Parathyroid adenoma (tissue), 2 donors: ENCODE measurements around the gene GPR42.
"Not testable (repeated sequence)": the region's sequence is repeated elsewhere in the genome, so short reads cannot be mapped to it uniquely, and the experiment has no call there.

Experiments used
- H2AFZ ChIP-seq: fragments of 300-600 bp; sonication (generic); one replicate; pipeline ENCODE4 v1.7.0; 2017; ENCODE audit warnings: antibody characterized with exemption, mild to moderate bottlenecking
- H3K27ac ChIP-seq: fragments of 300-600 bp; sonication (generic); one replicate; pipeline ENCODE4 v1.7.0; 2017
- H3K27me3 ChIP-seq: fragments of 300-600 bp; sonication (generic); one replicate; pipeline ENCODE4 v1.7.0; 2017; ENCODE audit warnings: low read length; ENCODE audit not compliant: control insufficient read depth, insufficient read depth
- H3K36me3 ChIP-seq: fragments of 300-600 bp; sonication (generic); one replicate; pipeline ENCODE4 v1.7.0; 2017; ENCODE audit warnings: low read length; ENCODE audit not compliant: control insufficient read depth, insufficient read depth
- H3K4me1 ChIP-seq: fragments of 300-600 bp; sonication (generic); one replicate; pipeline ENCODE4 v1.7.0; 2017; ENCODE audit warnings: control low read depth
- H3K4me2 ChIP-seq: fragments of 300-600 bp; sonication (generic); one replicate; pipeline ENCODE4 v1.7.0; 2017; ENCODE audit warnings: low read length
- H3K4me3 ChIP-seq: fragments of 300-600 bp; sonication (generic); one replicate; pipeline ENCODE4 v1.7.0; 2017; ENCODE audit warnings: low read depth, low read length
- H3K79me2 ChIP-seq: fragments of 300-600 bp; sonication (generic); one replicate; pipeline ENCODE4 v1.7.0; 2017; ENCODE audit warnings: control low read depth
- H3K9ac ChIP-seq: fragments of 300-600 bp; sonication (generic); one replicate; pipeline ENCODE4 v1.7.0; 2017; ENCODE audit warnings: mild to moderate bottlenecking
- H3K9me3 ChIP-seq: fragments of 300-600 bp; sonication (generic); one replicate; pipeline ENCODE4 v1.7.0; 2017; ENCODE audit warnings: low read length; ENCODE audit not compliant: control insufficient read depth
- TF ChIP-seq, protein P1 (sequence below): fragments of 300-600 bp; sonication (generic); IDR thresholded peaks from one replicate; pipeline ENCODE4 v1.7.0; 2017; ENCODE audit warnings: antibody characterized with exemption, mild to moderate bottlenecking
- donor health status: primary hyperparathyroidism.

The GPR42 gene

DNA sequence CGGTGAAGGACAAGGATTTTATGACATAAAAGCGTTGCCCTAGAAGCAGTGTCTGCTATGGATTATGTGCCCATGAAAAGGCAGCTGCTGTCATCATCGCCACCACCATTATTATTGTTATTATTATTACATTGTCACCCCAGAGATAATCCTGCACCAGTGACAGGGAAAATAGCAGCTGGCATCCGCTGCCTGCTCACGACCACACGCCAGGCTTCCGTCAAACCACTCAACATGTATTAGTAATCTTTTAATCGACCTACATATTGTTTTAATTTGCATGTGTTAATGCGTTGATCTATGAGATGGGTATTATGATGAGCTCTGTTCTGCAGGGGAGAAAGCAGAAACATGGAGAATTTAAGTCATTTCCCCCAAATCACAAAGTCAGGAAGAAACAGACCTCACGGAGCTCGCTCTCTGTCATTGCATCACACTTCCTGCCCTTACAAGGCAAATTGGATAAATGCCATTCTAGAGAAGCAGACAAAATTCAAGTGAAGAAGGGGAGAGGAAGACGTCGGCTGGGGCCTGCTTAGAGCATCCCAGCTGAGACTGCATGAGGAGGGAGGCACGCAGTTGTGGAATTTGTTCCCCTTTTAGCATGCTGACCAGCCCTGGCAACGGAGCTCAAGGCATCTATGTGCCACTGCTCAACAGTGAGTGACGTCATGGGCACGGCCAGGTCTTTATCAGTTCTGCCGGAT lies 12.8 kb upstream of the GPR42 start, which contains the start of gene FFAR3:
Gene FFAR3, plus strand, starts transcription at position 594 of the 707 bp plus-strand sequence. CDS start 431 bp downstream, outside the sequence.
- Histone ChIP-seq H3K9ac (no peak within 1 kb of the TSS), H3K9me3 (no peaks in the 10 kb centered on the region), H3K27ac (no peak within 1 kb of the TSS), H3K79me2 (no peaks in the 10 kb centered on the region), H2AFZ (no peak within 1 kb of the TSS), H3K36me3 (no peaks in the 10 kb centered on the region), H3K27me3 (no peaks in the 10 kb centered on the region), H3K4me1 (peaks cover 11% of the 10 kb centered on the region), H3K4me2 (peak within 1 kb of the TSS; percentile 13), H3K4me3 (no peak within 1 kb of the TSS)
- TF ChIP-seq, protein P1, sequence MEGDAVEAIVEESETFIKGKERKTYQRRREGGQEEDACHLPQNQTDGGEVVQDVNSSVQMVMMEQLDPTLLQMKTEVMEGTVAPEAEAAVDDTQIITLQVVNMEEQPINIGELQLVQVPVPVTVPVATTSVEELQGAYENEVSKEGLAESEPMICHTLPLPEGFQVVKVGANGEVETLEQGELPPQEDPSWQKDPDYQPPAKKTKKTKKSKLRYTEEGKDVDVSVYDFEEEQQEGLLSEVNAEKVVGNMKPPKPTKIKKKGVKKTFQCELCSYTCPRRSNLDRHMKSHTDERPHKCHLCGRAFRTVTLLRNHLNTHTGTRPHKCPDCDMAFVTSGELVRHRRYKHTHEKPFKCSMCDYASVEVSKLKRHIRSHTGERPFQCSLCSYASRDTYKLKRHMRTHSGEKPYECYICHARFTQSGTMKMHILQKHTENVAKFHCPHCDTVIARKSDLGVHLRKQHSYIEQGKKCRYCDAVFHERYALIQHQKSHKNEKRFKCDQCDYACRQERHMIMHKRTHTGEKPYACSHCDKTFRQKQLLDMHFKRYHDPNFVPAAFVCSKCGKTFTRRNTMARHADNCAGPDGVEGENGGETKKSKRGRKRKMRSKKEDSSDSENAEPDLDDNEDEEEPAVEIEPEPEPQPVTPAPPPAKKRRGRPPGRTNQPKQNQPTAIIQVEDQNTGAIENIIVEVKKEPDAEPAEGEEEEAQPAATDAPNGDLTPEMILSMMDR: no peak

DNA sequence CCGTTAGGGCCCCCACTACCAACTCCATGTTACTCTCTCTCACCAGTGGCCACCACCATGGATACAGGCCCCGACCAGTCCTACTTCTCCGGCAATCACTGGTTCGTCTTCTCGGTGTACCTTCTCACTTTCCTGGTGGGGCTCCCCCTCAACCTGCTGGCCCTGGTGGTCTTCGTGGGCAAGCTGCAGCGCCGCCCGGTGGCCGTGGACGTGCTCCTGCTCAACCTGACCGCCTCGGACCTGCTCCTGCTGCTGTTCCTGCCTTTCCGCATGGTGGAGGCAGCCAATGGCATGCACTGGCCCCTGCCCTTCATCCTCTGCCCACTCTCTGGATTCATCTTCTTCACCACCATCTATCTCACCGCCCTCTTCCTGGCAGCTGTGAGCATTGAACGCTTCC lies 12.0 kb upstream of the GPR42 start:
- not testable (repeated sequence) for H3K9ac ChIP-seq, H3K4me3 ChIP-seq, H3K36me3 ChIP-seq, H3K27ac ChIP-seq, H3K4me1 ChIP-seq, H3K9me3 ChIP-seq, H3K79me2 ChIP-seq, H3K27me3 ChIP-seq, H2AFZ ChIP-seq, H3K4me2 ChIP-seq

DNA sequence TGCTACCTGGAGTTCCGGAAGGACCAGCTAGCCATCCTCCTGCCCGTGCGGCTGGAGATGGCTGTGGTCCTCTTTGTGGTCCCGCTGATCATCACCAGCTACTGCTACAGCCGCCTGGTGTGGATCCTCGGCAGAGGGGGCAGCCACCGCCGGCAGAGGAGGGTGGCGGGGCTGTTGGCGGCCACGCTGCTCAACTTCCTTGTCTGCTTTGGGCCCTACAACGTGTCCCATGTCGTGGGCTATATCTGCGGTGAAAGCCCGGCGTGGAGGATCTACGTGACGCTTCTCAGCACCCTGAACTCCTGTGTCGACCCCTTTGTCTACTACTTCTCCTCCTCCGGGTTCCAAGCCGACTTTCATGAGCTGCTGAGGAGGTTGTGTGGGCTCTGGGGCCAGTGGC lies 11.5 kb upstream of the GPR42 start:
- H2AFZ ChIP-seq, H3K36me3 ChIP-seq, H3K4me3 ChIP-seq, H3K4me1 ChIP-seq, H3K9me3 ChIP-seq, H3K79me2 ChIP-seq, H3K9ac ChIP-seq, H3K27me3 ChIP-seq, H3K27ac ChIP-seq, H3K4me2 ChIP-seq: not testable (repeated sequence)

DNA sequence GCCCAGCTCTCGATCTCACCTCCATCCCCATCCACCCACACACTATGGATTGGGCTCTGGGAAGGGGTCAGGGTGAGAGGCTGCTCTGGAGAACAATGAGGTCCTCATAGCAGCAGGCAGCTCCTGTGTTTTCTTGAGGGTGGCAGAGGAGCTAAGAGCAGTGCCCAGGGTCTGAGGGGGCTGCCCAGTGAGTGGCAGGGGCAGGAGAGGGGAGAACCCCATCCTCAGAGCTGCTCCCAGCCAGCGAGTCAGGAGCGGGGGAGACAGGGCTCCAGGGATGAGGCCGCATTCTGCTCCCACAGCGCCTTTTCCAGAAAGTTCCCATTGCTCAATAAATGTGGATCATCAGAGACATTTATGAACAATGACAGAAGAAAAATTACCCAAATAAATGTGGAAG lies 10.8 kb upstream of the GPR42 start:
- H2AFZ ChIP-seq, H3K79me2 ChIP-seq, H3K27me3 ChIP-seq, H3K36me3 ChIP-seq, H3K9me3 ChIP-seq, H3K27ac ChIP-seq, H3K4me2 ChIP-seq, H3K4me1 ChIP-seq, H3K9ac ChIP-seq, H3K4me3 ChIP-seq: not testable (repeated sequence)

DNA sequence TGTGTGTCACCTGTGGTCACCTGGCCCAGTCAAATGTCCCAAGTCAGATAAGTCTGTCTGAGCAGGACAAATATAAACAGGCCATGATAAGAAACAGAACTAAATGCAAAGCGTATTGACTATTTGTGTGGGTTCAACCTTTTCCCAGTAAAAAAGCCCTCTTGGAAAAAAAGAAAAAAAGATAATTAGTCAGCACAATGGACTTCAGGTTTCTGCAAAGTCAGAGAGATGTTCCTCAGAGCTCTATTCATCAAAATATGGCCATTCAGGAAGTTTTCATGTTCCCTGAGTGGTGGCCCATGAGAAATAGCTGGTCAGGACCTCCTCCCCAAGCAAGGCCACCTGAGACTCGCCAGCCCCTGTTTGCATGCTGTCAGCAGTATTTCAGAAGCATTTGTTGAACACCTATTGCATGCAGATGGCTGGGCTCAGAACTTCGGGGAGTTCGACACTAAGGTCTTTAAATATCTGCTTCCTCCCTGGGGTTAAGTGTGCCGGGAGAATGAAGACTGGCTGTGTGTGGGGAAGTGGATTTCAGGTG lies 9.9 kb upstream of the GPR42 start:
- no peaks in the 10 kb centered on the region for H3K9me3 ChIP-seq
- TF ChIP-seq, protein P1: no peak

DNA sequence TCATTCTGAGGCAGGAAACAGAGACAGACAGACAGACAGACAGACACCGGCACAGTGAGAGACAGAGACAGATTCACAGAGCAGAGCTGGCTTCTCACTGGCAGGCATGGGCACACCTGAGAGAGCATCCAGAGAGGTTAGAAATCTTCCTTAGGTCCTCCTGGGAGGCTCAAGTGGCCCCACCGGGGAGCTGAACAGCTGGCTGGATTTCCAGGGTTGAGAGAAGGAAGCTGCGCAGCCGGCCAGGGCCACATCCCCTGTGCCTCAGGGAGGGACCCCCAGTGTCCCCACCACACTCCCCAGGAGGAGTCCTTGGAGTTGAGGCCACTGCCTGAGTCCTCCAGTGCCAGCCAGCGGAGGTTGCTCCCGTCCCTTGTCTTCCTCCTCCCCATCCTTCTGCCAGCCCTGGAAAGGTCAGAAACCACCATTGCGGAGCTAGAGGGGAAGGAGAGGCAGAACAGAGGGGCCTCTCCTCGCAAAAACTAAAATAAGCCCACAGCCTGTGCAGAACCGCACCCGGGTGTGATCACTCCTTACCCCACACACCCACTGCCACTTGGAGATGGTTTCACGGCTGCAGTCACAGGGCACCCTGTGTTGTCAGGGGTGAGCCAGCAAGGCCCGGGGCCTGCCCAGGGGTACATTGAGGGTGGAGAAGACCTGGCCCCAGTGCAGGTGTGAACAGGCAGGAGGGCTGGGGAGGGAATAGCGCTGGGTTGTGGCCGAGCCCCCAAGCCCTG lies 8.4 kb upstream of the GPR42 start:
- no peak overlapping the region for H2AFZ ChIP-seq
- no peaks in the 10 kb centered on the region for H3K36me3 ChIP-seq
- H3K79me2 ChIP-seq: no peaks in the 10 kb centered on the region
- TF ChIP-seq, protein P1: no peak
- H3K27ac ChIP-seq: no peak overlapping the region
- no peaks in the 10 kb centered on the region for H3K4me1 ChIP-seq
- H3K9me3 ChIP-seq: no peaks in the 10 kb centered on the region
- no peaks in the 10 kb centered on the region for H3K27me3 ChIP-seq
- no peak overlapping the region for H3K4me2 ChIP-seq
- H3K4me3 ChIP-seq: no peak overlapping the region
- no peak overlapping the region for H3K9ac ChIP-seq

More for the DNA sequence above, 9.9 kb upstream of the GPR42 start:
- Histone ChIP-seq H3K27me3 (no peaks in the 10 kb centered on the region), H3K9ac (no peak overlapping the region), H3K36me3 (no peaks in the 10 kb centered on the region), H3K27ac (no peak overlapping the region), H3K4me1 (peaks cover 2% of the 10 kb centered on the region), H3K4me3 (no peak overlapping the region), H3K79me2 (no peaks in the 10 kb centered on the region), H3K4me2 (no peak overlapping the region), H2AFZ (no peak overlapping the region)
